H1 (cell line): ENCODE data around the gene ZDHHC19. TPM values are rescaled to one million over a fixed set of nuclear protein-coding genes. Genes with fewer than 3 reads are reported as not detected.

Experiments
- BCL11A ChIP-seq, 2 experiments: IDR thresholded peaks; one replicate each; pipeline ENCODE4 v1.6.1; 2011; ENCODE audit warnings: low read depth in 2 of 2, low read length in 2 of 2, mild to moderate bottlenecking in 2 of 2
- CTBP2 ChIP-seq: IDR thresholded peaks from 2 replicates; pipeline ENCODE4 v1.7.0; 2011; ENCODE audit warnings: borderline replicate concordance, mild to moderate bottlenecking, moderate library complexity, mixed read lengths, low read length; ENCODE audit not compliant: insufficient read depth, insufficient read length
- HDAC6 ChIP-seq: IDR thresholded peaks from one replicate; pipeline ENCODE4 v1.7.1; 2012; ENCODE audit warnings: low read depth, mild to moderate bottlenecking, inconsistent platforms, low read length, moderate library complexity
- JUND ChIP-seq: IDR thresholded peaks from 2 replicates; pipeline ENCODE4 v1.6.1; 2011; ENCODE audit warnings: mild to moderate bottlenecking, improper control_type of control experiment, low read length
- KDM1A ChIP-seq: fragments of 200-600, 300-600 bp; sonication (generic); IDR thresholded peaks from 2 replicates; pipeline ENCODE4 v1.7.1; 2016; ENCODE audit warnings: mild to moderate bottlenecking, low read length, borderline replicate concordance
- KDM4A ChIP-seq: IDR thresholded peaks from one replicate; pipeline ENCODE4 v1.7.1; 2012; ENCODE audit warnings: low read depth, mild to moderate bottlenecking, moderate library complexity, low read length, inconsistent platforms; ENCODE audit not compliant: severe bottlenecking
- MAFK ChIP-seq: IDR thresholded peaks from 2 replicates; pipeline ENCODE4 v1.6.1; 2012; ENCODE audit warnings: low read depth, mild to moderate bottlenecking, improper control_type of control experiment, low read length
- PHF8 ChIP-seq: fragments of 200-600 bp; sonication (generic); conservative IDR thresholded peaks from 2 replicates; pipeline ENCODE4 v1.7.1; 2012; ENCODE audit warnings: low read depth, mild to moderate bottlenecking, inconsistent platforms, low read length, moderate library complexity
- POLR2AphosphoS5 ChIP-seq: IDR thresholded peaks from 2 replicates; pipeline ENCODE4 v1.6.1; 2011; ENCODE audit warnings: low read depth, low read length
- POU5F1 ChIP-seq: IDR thresholded peaks from 2 replicates; pipeline ENCODE4 v1.6.1; 2011; ENCODE audit warnings: low read depth, mild to moderate bottlenecking, low read length, moderate library complexity
- SIN3A ChIP-seq, 2 experiments: IDR thresholded peaks in 1 of 2; conservative IDR thresholded peaks in 1 of 2; 2 replicates each; pipeline ENCODE4 v1.6.1; 2011 to 2012; ENCODE audit warnings: low read length in 2 of 2, improper control_type of control experiment in 1 of 2, low read depth in 1 of 2, mild to moderate bottlenecking in 1 of 2
- SIRT6 ChIP-seq: IDR thresholded peaks from one replicate; pipeline ENCODE4 v1.7.1; 2012; ENCODE audit warnings: low read length, inconsistent platforms
- SRF ChIP-seq: IDR thresholded peaks from 2 replicates; pipeline ENCODE4 v1.6.1; 2011; ENCODE audit warnings: mild to moderate bottlenecking, low read depth, low read length, moderate library complexity
- polyA plus RNA-seq, 7 experiments: library from polyadenylated mRNA; depleted of rRNA in 3 of 7; stranded (reverse) in 5 of 7; unstranded in 2 of 7; fragments of >200 nt in 5 of 7; fragments of 200-250 nt in 2 of 7; gene quantifications; 1 replicate in 5 of 7; 2 replicates in 1 of 7; 4 replicates in 1 of 7; pipeline versions ENCODE4 v1.2.1 to v1.2.3, GENCODE V29; 2011 to 2013; ENCODE audit warnings: missing spikeins in 2 of 7, mixed read lengths in 2 of 7
- total RNA-seq: library from RNA; stranded (reverse); fragmentation: NEBNext Ultra II Directional; extraction: Animal tissue kit (Norgen Biotek cat#: 25700); gene quantifications from 2 replicates; pipeline ENCODE4 v1.2.1, GENCODE V29; 2021
- TF ChIP-seq, protein P1 (sequence below), 3 experiments: IDR thresholded peaks; 1 replicate in 2 of 3; 2 replicates in 1 of 3; pipeline versions ENCODE4 v1.5.1 to v1.6.1; 2011; ENCODE audit warnings: low read length in 3 of 3, mild to moderate bottlenecking in 3 of 3, inconsistent platforms in 2 of 3, low read depth in 1 of 3, moderate library complexity in 1 of 3; ENCODE audit not compliant: insufficient read depth in 1 of 3; ENCODE audit errors: control extremely low read depth in 1 of 3
- TF ChIP-seq, protein P2 (sequence below): IDR thresholded peaks from 2 replicates; pipeline ENCODE4 v1.6.1; 2012; ENCODE audit warnings: inconsistent platforms
- TF ChIP-seq, protein P3 (sequence below): IDR thresholded peaks from 2 replicates; pipeline ENCODE4 v1.6.1; 2012; ENCODE audit warnings: inconsistent platforms
- TF ChIP-seq, protein P4 (sequence below): IDR thresholded peaks from 2 replicates; pipeline ENCODE4 v1.6.1; 2012; ENCODE audit warnings: low read length, inconsistent platforms

ZDHHC19 gene
- total and polyA plus RNA-seq, 2 of the 8 experiments (the other 6 are each of a cell fraction or from before 2014, with no cell fraction given) = 2.5 to 4.1 TPM

DNA sequence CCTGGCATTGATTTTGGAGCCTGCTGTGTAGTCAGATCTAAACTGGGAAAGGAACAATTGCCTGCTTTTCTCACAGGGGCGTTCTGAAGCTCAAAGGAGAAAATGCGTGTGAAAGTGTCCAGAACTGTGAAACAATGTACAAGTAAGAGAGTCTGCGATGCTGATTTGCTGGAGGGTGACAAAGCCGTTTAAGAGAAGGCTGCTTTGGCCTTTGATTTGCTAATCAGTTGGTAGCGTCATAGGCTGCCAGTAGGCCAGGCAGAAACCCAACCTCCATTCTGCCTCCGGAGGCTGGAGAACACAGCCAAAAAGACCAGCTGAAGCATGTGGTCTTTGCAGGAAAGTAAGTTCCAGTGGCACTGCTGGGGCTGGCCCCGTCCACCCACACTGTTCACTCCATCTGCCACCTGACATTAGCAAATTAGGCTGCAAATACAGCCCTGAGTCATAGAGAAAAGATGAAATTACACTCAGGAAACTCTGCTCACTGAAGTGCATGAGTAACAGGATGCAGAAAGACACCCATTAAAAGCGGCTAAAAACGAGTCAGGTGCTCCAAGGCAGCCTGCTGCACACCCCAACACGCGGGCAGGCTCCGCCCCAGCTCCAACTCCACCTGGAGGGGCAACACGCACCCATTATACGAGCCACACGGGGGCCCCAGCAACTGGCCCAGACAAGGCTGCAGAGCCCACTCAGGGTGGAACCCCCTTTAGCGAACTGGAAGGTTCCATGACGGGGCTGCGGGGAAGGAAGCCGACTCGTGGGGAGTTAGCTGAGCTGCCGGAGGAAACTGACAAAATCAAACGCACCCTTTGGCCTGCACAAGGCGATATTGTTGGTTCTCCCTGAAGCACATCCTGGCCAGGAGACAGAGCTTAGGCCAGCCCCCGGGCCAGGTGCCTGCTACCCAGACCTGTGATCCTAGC, 31.6 kb downstream of the ZDHHC19 start (continued):
- TF ChIP-seq, protein P1, sequence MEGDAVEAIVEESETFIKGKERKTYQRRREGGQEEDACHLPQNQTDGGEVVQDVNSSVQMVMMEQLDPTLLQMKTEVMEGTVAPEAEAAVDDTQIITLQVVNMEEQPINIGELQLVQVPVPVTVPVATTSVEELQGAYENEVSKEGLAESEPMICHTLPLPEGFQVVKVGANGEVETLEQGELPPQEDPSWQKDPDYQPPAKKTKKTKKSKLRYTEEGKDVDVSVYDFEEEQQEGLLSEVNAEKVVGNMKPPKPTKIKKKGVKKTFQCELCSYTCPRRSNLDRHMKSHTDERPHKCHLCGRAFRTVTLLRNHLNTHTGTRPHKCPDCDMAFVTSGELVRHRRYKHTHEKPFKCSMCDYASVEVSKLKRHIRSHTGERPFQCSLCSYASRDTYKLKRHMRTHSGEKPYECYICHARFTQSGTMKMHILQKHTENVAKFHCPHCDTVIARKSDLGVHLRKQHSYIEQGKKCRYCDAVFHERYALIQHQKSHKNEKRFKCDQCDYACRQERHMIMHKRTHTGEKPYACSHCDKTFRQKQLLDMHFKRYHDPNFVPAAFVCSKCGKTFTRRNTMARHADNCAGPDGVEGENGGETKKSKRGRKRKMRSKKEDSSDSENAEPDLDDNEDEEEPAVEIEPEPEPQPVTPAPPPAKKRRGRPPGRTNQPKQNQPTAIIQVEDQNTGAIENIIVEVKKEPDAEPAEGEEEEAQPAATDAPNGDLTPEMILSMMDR (IDR thresholded peaks at IDR 0.05; ENCODE audit: control extremely low read depth in 1 of 3, insufficient read depth in 1 of 3, low read depth in 1 of 3, low read length in 3 of 3) = peak; percentile 14 to 20 (median 14); a peak in 3 of 4 replicates
- TF ChIP-seq JUND (no peak), SRF (no peak), HDAC6 (no peak), KDM4A (no peak), POU5F1 (no peak), SIRT6 (no peak), BCL11A (IDR thresholded peaks at IDR 0.05; ENCODE audit: low read depth in 2 of 2, low read length in 2 of 2) (no peak), POLR2AphosphoS5 (0 out of 2 replicates have a peak, but pooled peaks have one; percentile 46), SIN3A (conservative IDR thresholded peaks at IDR 0.05 in 1 of 2, IDR thresholded peaks at IDR 0.05 in 1 of 2; ENCODE audit: low read depth in 1 of 2, low read length in 2 of 2) (no peak), KDM1A (no peak), CTBP2 (no peak), PHF8 (no peak), MAFK (no peak)
- TF ChIP-seq, protein P2, sequence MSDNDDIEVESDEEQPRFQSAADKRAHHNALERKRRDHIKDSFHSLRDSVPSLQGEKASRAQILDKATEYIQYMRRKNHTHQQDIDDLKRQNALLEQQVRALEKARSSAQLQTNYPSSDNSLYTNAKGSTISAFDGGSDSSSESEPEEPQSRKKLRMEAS = no peak; the same call in 1 of the 2 replicates
- TF ChIP-seq, protein P3, sequence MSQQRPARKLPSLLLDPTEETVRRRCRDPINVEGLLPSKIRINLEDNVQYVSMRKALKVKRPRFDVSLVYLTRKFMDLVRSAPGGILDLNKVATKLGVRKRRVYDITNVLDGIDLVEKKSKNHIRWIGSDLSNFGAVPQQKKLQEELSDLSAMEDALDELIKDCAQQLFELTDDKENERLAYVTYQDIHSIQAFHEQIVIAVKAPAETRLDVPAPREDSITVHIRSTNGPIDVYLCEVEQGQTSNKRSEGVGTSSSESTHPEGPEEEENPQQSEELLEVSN = peak; percentile 69
- TF ChIP-seq, protein P4, sequence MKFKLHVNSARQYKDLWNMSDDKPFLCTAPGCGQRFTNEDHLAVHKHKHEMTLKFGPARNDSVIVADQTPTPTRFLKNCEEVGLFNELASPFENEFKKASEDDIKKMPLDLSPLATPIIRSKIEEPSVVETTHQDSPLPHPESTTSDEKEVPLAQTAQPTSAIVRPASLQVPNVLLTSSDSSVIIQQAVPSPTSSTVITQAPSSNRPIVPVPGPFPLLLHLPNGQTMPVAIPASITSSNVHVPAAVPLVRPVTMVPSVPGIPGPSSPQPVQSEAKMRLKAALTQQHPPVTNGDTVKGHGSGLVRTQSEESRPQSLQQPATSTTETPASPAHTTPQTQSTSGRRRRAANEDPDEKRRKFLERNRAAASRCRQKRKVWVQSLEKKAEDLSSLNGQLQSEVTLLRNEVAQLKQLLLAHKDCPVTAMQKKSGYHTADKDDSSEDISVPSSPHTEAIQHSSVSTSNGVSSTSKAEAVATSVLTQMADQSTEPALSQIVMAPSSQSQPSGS = no peak
